MCF 10A (cell line): ENCODE data around the gene PPP2R2C. TPM values are rescaled to one million over a fixed set of nuclear protein-coding genes. Genes with fewer than 3 reads are reported as not detected.

ENCODE experiments used
- BruUV-seq: library from RNA; stranded (reverse); fragments of 400-500 nt; replicated peaks from 2 replicates; lab custom pipeline; 2021; lab: Mats Ljungman, UMichigan
- CTCF ChIA-PET: fragments of 300-600 bp; sonication (Branson Sonifier 250); formaldehyde crosslinking; extraction: SDS; loops from one replicate; lab custom pipeline; 2021; ENCODE audit warnings: antibody characterized with exemption, inconsistent platforms; lab: Yijun Ruan, JAX
- POLR2A ChIA-PET: fragments of 300-600, 350-650 bp; sonication (Branson Sonifier 250); formaldehyde crosslinking; extraction: SDS; loops from one replicate; lab custom pipeline; 2020; ENCODE audit warnings: antibody characterized with exemption, inconsistent platforms; lab: Yijun Ruan, JAX
- DNase-seq: peaks from one replicate; pipeline ENCODE4 v3.0.0-alpha.2; 2018; ENCODE audit not compliant: unreplicated experiment
- H3K27ac Mint-ChIP-seq: one replicate; pipeline ENCODE4 v1.8.0; 2022; ENCODE audit warnings: mild to moderate bottlenecking, low read depth, mixed read lengths; ENCODE audit not compliant: unreplicated experiment
- H3K27me3 Mint-ChIP-seq: one replicate; pipeline ENCODE4 v1.8.0; 2022; ENCODE audit warnings: mixed read lengths; ENCODE audit not compliant: insufficient read depth, unreplicated experiment
- H3K36me3 Mint-ChIP-seq: one replicate; pipeline ENCODE4 v1.8.0; 2022; ENCODE audit warnings: mild to moderate bottlenecking, moderate library complexity, mixed read lengths; ENCODE audit not compliant: insufficient read depth, unreplicated experiment
- H3K4me1 Mint-ChIP-seq: one replicate; pipeline ENCODE4 v1.8.0; 2022; ENCODE audit warnings: mixed read lengths; ENCODE audit not compliant: insufficient read depth, unreplicated experiment
- H3K4me3 Mint-ChIP-seq: one replicate; pipeline ENCODE4 v1.8.0; 2022; ENCODE audit warnings: mild to moderate bottlenecking, moderate library complexity, mixed read lengths; ENCODE audit not compliant: unreplicated experiment
- H3K9me3 Mint-ChIP-seq: one replicate; pipeline ENCODE4 v1.8.0; 2022; ENCODE audit warnings: mixed read lengths; ENCODE audit not compliant: unreplicated experiment
- intact Hi-C: fragments of 100-400 bp; cut with micrococcal nuclease; formaldehyde crosslinking; loops from 2 replicates; pipeline ENCODE4 v1.14.1; 2022
- total RNA-seq: library from RNA; stranded (reverse); gene quantifications from 2 replicates; pipeline ENCODE4 v1.2.3, GENCODE V29; 2022
- TF ChIP-seq, protein P1 (sequence below): fragments of 200-600 bp; IDR thresholded peaks from one replicate; pipeline ENCODE4 v1.8.0; 2022; ENCODE audit warnings: antibody characterized with exemption, mild to moderate bottlenecking; ENCODE audit not compliant: unreplicated experiment

The PPP2R2C gene
- total RNA-seq, 1 experiment from 2014 or later: 3.6 TPM

DNA sequence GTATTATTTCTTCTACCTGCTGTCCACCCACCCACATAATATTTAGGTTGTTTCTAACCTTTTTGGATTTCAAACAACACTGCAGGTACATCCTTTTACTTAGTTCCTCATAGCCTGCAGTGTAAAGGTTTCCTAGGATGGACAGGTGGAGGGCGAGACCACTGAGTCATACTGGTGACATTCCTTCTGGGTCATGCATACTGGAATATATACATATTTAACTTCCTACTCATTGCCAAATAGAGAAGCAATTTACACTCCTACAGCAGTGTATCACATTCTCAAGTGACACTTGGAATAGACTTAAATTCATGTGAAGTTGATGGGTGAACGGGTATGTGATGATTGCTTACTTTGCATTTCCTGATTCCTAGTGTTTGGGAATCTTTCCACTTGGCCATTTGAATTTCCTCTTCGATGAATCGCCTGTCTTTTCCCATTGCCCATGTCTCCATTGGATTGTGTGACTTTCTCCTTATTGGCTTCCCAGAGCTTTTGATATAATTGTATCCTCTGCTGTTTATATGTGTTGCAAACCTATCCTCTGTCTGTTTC, 8.2 kb upstream of the PPP2R2C start:
- H3K27me3 Mint-ChIP-seq: peaks cover 49% of the 10 kb centered on the region
- no peak for DNase-seq
- no peaks in the 10 kb centered on the region for H3K9me3 Mint-ChIP-seq
- H3K4me1 Mint-ChIP-seq: peaks cover 4% of the 10 kb centered on the region
- TF ChIP-seq, protein P1, sequence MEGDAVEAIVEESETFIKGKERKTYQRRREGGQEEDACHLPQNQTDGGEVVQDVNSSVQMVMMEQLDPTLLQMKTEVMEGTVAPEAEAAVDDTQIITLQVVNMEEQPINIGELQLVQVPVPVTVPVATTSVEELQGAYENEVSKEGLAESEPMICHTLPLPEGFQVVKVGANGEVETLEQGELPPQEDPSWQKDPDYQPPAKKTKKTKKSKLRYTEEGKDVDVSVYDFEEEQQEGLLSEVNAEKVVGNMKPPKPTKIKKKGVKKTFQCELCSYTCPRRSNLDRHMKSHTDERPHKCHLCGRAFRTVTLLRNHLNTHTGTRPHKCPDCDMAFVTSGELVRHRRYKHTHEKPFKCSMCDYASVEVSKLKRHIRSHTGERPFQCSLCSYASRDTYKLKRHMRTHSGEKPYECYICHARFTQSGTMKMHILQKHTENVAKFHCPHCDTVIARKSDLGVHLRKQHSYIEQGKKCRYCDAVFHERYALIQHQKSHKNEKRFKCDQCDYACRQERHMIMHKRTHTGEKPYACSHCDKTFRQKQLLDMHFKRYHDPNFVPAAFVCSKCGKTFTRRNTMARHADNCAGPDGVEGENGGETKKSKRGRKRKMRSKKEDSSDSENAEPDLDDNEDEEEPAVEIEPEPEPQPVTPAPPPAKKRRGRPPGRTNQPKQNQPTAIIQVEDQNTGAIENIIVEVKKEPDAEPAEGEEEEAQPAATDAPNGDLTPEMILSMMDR: no peak
- H3K4me3 Mint-ChIP-seq: no peak overlapping the region
- intact Hi-C loops: no loop called here
- ChIA-PET CTCF (no interaction called here), POLR2A (interaction anchor here (0.7 kb wide), 1 partner anchor 41 kb away, joined by 3 read pairs; no protein-coding TSS in a partner anchor)
- no TSS peak for BruUV-seq
- H3K36me3 Mint-ChIP-seq: no peaks in the 10 kb centered on the region
- no peak overlapping the region for H3K27ac Mint-ChIP-seq

DNA sequence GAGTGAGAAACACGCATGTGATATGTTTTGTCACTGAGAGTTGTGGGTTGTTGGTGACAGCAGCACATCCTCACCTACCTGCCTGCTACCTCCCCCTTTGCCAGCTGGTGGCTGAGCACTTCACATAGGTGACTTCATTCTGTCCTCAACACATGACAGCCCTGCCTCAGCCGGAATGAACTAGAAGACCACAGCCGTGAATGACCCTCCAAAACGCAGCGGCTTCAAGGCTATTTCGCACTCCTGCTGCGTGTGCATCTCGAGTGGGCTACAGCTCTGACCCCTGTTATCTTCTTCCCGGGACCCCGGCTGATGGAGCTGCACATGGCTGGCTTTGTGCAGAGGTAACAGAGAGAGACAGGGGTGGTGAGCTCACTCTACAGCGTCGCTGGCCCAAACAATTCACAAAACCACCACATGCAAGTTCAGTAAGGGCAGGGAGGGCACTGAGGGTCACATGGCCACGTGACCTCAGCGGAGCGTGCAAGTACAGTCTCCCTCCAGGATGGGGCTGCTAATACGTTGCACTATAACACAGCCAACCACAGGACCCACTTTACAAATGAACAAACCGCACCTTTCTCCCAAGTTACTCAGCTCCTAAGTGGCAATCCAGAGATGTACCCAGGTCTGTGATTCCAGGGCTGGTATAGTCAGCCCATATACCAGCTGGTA, 6.3 kb upstream of the PPP2R2C start:
- no peak for DNase-seq
- H3K27me3 Mint-ChIP-seq: peaks cover 31% of the 10 kb centered on the region
- BruUV-seq: no TSS peak
- TF ChIP-seq, protein P1: no peak
- H3K4me3 Mint-ChIP-seq: no peak overlapping the region
- H3K36me3 Mint-ChIP-seq: no peaks in the 10 kb centered on the region
- no peaks in the 10 kb centered on the region for H3K9me3 Mint-ChIP-seq
- peaks cover 4% of the 10 kb centered on the region for H3K4me1 Mint-ChIP-seq
- no peak overlapping the region for H3K27ac Mint-ChIP-seq
- CTCF ChIA-PET: interaction anchor here (0.7 kb wide), 1 partner anchor 68 kb away, joined by 3 read pairs; no protein-coding TSS in a partner anchor
- POLR2A ChIA-PET: no interaction called here
- intact Hi-C loops: no loop called here

DNA sequence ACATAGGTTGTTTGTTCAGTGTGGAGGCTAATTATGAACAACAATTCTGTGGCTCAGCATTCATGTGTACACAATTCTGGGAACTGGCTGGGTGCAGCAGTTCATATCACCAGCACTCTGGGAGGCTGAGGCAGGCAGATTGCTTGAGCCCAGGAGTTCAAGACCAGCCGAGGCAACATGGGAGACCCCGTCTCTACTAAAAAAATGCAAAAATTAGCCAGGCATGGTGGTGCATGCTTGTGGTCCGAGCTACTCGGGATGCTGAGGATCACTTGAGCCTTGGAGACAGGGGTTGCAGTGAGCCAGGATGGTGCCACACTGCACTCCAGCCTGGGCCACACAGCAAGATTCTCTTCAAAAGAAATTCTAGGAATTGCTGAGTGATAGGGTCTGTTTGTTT, 4.5 kb upstream of the PPP2R2C start:
- Mint-ChIP-seq H3K4me3 (no peak overlapping the region), H3K27ac (no peak overlapping the region), H3K9me3 (no peaks in the 10 kb centered on the region), H3K4me1 (no peaks in the 10 kb centered on the region), H3K27me3 (peaks cover 32% of the 10 kb centered on the region), H3K36me3 (no peaks in the 10 kb centered on the region)
- intact Hi-C loops: no loop called here
- no TSS peak for BruUV-seq
- DNase-seq: no peak
- ChIA-PET CTCF (no interaction called here), POLR2A (no interaction called here)
- TF ChIP-seq, protein P1: no peak

DNA sequence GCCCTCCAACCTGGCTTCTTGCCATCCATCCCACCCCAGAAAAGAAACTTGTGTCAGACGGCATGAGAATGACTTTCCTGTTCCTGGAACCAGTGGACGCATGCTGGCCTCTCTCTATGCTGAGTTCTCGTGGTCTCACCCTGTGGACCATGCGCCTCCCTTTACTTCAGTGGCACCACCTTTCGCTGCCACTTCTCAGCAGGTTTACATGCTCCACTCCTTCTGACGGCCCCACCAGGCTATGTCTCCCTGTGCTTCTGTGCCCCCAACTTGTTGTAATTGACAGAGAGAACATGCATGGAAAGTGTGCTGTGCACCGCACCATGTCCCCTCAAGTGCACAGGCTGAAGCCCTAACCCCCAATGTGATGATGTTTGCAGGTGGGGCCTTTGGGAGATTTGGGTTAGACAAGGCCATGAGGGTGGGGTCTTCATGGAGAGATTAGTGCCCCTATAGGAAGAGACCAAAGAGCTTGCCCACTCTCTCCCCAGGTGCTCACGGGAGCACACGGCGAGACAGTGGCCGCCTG, 3.1 kb upstream of the PPP2R2C start:
- Mint-ChIP-seq H3K27me3 (peaks cover 32% of the 10 kb centered on the region), H3K9me3 (no peaks in the 10 kb centered on the region), H3K4me1 (no peaks in the 10 kb centered on the region), H3K36me3 (no peaks in the 10 kb centered on the region), H3K27ac (no peak overlapping the region), H3K4me3 (no peak overlapping the region)
- no peak for DNase-seq
- BruUV-seq: no TSS peak
- TF ChIP-seq, protein P1: no peak
- intact Hi-C loops: no loop called here
- POLR2A ChIA-PET: no interaction called here
- CTCF ChIA-PET: interaction anchor here (0.6 to 1.2 kb wide), 3 partner anchors 31 to 77 kb away, joined by 3 read pairs; no protein-coding TSS in a partner anchor
